Naive thymus-derived CD4-positive, alpha-beta T cell (primary cell): ENCODE measurements around the gene STAT4. TPM values are rescaled to one million over a fixed set of nuclear protein-coding genes. Genes with fewer than 3 reads are reported as not detected.
A peak's percentile ranks its signal among the peaks of the same experiment; 100 is the strongest.

Experiments
- ATAC-seq: fragments of 150-1000 bp; cut with Tn5 transposase; 2 replicates; pipeline ENCODE4 v1.10.0; 2021; ENCODE audit warnings: mild to moderate bottlenecking, moderate library complexity
- CTCF ChIA-PET: fragments of 350-600 bp; sonication (Branson Sonifier 250); formaldehyde crosslinking; loops from one replicate; lab custom pipeline; 2021; ENCODE audit warnings: antibody characterized with exemption; lab: Charles Lee
- POLR2A ChIA-PET: fragments of 350-600 bp; sonication (Branson Sonifier 250); formaldehyde crosslinking; loops from one replicate; lab custom pipeline; 2021; ENCODE audit warnings: antibody characterized with exemption, inconsistent platforms; lab: Charles Lee
- DNase-seq, 9 donors: peaks; one replicate each; pipeline versions ENCODE4 v3.0.0 to v3.0.0-alpha.2; 2020 to 2022; ENCODE audit warnings: mixed read lengths in 1 of 9
- H3K27ac ChIP-seq: one replicate; pipeline ENCODE4 v1.7.0; 2013; ENCODE audit warnings: mild to moderate bottlenecking, low read depth, low read length, moderate library complexity
- H3K27me3 ChIP-seq, 2 donors: one replicate each; pipeline ENCODE4 v1.7.0; 2013; ENCODE audit warnings: low read length in 2 of 2, mild to moderate bottlenecking in 2 of 2, moderate library complexity in 2 of 2; ENCODE audit not compliant: control insufficient read depth in 2 of 2, insufficient read depth in 2 of 2
- H3K36me3 ChIP-seq, 3 experiments: 1 replicate in 2 of 3; 2 replicates in 1 of 3; pipeline ENCODE4 v1.7.0; 2013; ENCODE audit warnings: low read length in 3 of 3, mild to moderate bottlenecking in 3 of 3, moderate library complexity in 1 of 3; ENCODE audit not compliant: insufficient read depth in 3 of 3, control insufficient read depth in 2 of 3
- H3K4me1 ChIP-seq, 2 donors: one replicate each; pipeline ENCODE4 v1.7.0; 2013; ENCODE audit warnings: low read length in 2 of 2, mild to moderate bottlenecking in 2 of 2, moderate library complexity in 1 of 2; ENCODE audit not compliant: control insufficient read depth in 2 of 2, insufficient read depth in 2 of 2
- H3K4me3 ChIP-seq: 2 replicates; pipeline ENCODE4 v1.7.0; 2013; ENCODE audit warnings: mild to moderate bottlenecking, low read length
- H3K9me3 ChIP-seq, 3 experiments: 1 replicate in 2 of 3; 2 replicates in 1 of 3; pipeline ENCODE4 v1.7.0; 2013; ENCODE audit warnings: low read length in 3 of 3; ENCODE audit not compliant: control insufficient read depth in 2 of 3
- H3K27ac Mint-ChIP-seq, 9 donors: one replicate each; pipeline ENCODE4 v1.8.0; 2020 to 2022; ENCODE audit warnings: mixed read lengths in 9 of 9, mild to moderate bottlenecking in 8 of 9, moderate library complexity in 5 of 9, inconsistent platforms in 2 of 9
- H3K27me3 Mint-ChIP-seq, 5 donors: one replicate each; pipeline ENCODE4 v1.8.0; 2021 to 2022; ENCODE audit warnings: mixed read lengths in 5 of 5, mild to moderate bottlenecking in 1 of 5
- H3K36me3 Mint-ChIP-seq, 5 donors: one replicate each; pipeline ENCODE4 v1.8.0; 2020 to 2022; ENCODE audit warnings: mixed read lengths in 5 of 5, mild to moderate bottlenecking in 3 of 5, inconsistent platforms in 1 of 5
- H3K4me1 Mint-ChIP-seq, 7 donors: one replicate each; pipeline ENCODE4 v1.8.0; 2020 to 2022; ENCODE audit warnings: mixed read lengths in 7 of 7, mild to moderate bottlenecking in 3 of 7, inconsistent platforms in 1 of 7
- H3K4me3 Mint-ChIP-seq, 10 donors: one replicate each; pipeline ENCODE4 v1.8.0; 2020 to 2022; ENCODE audit warnings: mild to moderate bottlenecking in 10 of 10, mixed read lengths in 10 of 10, moderate library complexity in 6 of 10, inconsistent platforms in 2 of 10
- H3K9me3 Mint-ChIP-seq, 11 donors: one replicate each; pipeline ENCODE4 v1.8.0; 2020 to 2022; ENCODE audit warnings: mixed read lengths in 11 of 11, mild to moderate bottlenecking in 4 of 11, inconsistent platforms in 1 of 11, moderate library complexity in 1 of 11
- intact Hi-C, 2 donors: fragments of 100-400 bp; cut with micrococcal nuclease; formaldehyde crosslinking; loops; one replicate each; pipeline ENCODE4 v1.15.1; 2023
- polyA plus RNA-seq, 2 donors: library from polyadenylated mRNA; unstranded; fragments of 300-500 nt; fragmentation: Illumina TruSeq; gene quantifications; one replicate each; pipeline ENCODE4 v1.2.3, GENCODE V29; 2021
- total RNA-seq, 6 experiments: library from RNA in 5 of 6; stranded (reverse) in 5 of 6; gene quantifications; 1 replicate in 5 of 6; 2 replicates in 1 of 6; pipeline ENCODE4 v1.2.3 and lab custom pipeline; 2021 to 2026

Gene STAT4
- total and polyA plus RNA-seq, 7 experiments from 2014 or later, result 52.4 to 132 (median 114) TPM

DNA sequence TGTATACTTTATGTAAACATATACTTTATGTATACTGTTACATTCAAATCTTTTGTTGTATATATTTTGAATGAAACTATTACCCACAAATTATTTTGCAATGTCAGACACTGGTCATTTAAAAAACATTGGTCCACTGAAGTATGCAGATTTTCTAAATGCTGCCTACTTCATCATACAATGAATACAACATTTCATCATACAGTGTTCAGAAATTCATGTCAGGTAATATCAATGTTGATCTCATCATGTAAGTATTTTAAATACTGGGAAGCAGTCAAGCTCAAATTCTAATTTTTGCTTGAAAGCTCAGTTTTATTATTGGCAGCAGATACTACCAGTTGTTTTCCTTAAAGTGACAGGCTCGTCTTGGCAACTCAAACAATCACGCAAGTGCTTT, 2.9 kb upstream of the STAT4 start:
- intact Hi-C loops, result loop anchor here (5.0 to 10.0 kb wide), 6 partner anchors 39 to 1369 kb away; partner anchors contain the start of genes NAB1 (in 1 of the 2), NEMP2 (in 1 of the 2), ORMDL1 (in 1 of the 2) and PMS1 (in 1 of the 2)
- Histone ChIP-seq H3K4me1 (peaks cover 12 to 35% of the 10 kb centered on the region in 2 donors), H3K9me3 (no peaks in the 10 kb centered on the region), H3K27ac (no peak overlapping the region), H3K27me3 (no peaks in the 10 kb centered on the region), H3K4me3 (no peak overlapping the region), H3K36me3 (peaks cover 0 to 6% (median 0%) of the 10 kb centered on the region in 3 experiments)
- ATAC-seq (no peak), DNase-seq (no peak)
- POLR2A ChIA-PET, result interaction anchor here (1.1 to 7.1 kb wide), 4 partner anchors 91 to 162 kb away, joined by 3 to 92 read pairs (median 41); no protein-coding TSS in a partner anchor
- CTCF ChIA-PET, result interaction anchor here (14.2 kb wide), 1 partner anchor 102 kb away, joined by 488 read pairs; no protein-coding TSS in a partner anchor
- H3K36me3 Mint-ChIP-seq, result peaks cover 0 to 4% (median 0%) of the 10 kb centered on the region in 5 donors
- no peak overlapping the region for H3K27ac Mint-ChIP-seq
- H3K4me3 Mint-ChIP-seq, result no peak overlapping the region
- no peaks in the 10 kb centered on the region for H3K9me3 Mint-ChIP-seq
- H3K4me1 Mint-ChIP-seq, result peaks cover 6 to 48% (median 28%) of the 10 kb centered on the region in 7 donors
- H3K27me3 Mint-ChIP-seq, result no peaks in the 10 kb centered on the region

DNA sequence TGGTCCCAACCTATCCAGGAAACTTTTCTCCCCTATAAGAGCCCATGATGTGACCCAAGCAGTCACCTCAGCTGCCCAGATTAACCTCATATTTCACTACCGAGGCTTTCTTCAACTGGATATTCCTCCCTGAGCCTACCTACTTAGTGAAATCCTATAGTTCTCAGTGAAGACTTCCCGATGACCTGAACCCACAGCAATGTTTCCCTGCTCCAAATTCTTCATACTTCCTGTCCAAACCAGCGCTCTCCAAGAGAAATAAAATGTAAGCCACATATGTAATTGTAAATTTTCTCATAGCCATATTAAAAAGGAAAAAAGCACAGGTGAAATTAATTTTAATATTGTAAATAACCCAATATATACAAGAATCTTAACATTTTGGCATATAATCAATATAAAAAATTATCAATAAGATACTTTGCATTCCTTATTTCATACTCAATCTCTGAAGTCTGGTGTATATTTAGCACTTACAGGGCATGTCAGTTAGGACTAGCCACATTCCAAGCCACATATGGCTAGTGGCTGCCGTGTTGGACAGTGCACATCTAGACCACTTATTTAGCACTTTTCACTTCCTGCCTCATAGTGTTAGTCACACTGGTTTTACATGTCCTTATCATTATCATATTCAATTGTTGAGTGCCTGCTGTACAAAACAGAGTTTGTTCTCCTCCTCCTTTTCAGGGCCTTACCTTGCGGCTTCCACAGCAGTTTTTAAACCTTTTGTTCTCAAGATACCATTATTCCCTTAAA, 1.9 kb upstream of the STAT4 start:
- H3K27me3 Mint-ChIP-seq, result no peaks in the 10 kb centered on the region
- ChIA-PET CTCF (interaction anchor here (14.2 kb wide), 1 partner anchor 101 kb away, joined by 488 read pairs; no protein-coding TSS in a partner anchor), POLR2A (interaction anchor here (1.1 to 7.1 kb wide), 4 partner anchors 90 to 104 kb away, joined by 3 to 92 read pairs (median 41); no protein-coding TSS in a partner anchor)
- Histone ChIP-seq H3K9me3 (no peaks in the 10 kb centered on the region), H3K36me3 (peaks cover 0 to 6% (median 4%) of the 10 kb centered on the region in 3 experiments), H3K4me3 (no peak overlapping the region), H3K4me1 (peaks cover 20 to 44% of the 10 kb centered on the region in 2 donors), H3K27me3 (no peaks in the 10 kb centered on the region), H3K27ac (peak overlapping the region; percentile 98)
- peaks cover 15 to 58% (median 39%) of the 10 kb centered on the region in 7 donors for H3K4me1 Mint-ChIP-seq
- no peak for DNase-seq
- H3K27ac Mint-ChIP-seq, result peak overlapping the region; percentile 81 to 99 (median 95)
- intact Hi-C loops, result loop anchor here (5.0 to 10.0 kb wide), 6 partner anchors 40 to 1368 kb away; partner anchors contain the start of genes NAB1 (in 1 of the 2), NEMP2 (in 1 of the 2), ORMDL1 (in 1 of the 2) and PMS1 (in 1 of the 2)
- H3K4me3 Mint-ChIP-seq, result peak overlapping the region in 3 of 10 donors; percentile 37 to 60 (median 55)
- H3K9me3 Mint-ChIP-seq, result no peaks in the 10 kb centered on the region
- no peak for ATAC-seq
- peaks cover 4 to 8% (median 6%) of the 10 kb centered on the region in 5 donors for H3K36me3 Mint-ChIP-seq

DNA sequence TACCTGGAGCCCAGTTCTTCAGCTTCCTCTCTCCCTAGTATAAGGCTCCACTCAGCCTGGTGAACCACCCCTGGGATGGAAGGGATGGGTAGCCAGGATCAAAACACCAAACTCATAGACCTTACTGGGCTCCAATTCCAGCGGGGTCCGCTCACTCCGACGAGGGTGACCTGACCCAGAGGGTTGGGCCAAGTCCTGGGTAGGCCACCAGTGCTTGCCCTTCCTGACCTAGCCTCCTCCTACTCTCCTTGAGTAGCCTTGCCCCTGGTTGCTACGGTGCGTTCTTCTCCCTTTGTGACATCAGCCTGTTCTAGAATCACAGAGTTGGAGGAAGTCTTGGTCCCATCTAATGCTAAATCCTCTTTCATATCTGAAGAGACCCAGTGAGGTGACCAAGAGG, 537 bp upstream of the STAT4 start:
- H3K27ac Mint-ChIP-seq, result peak overlapping the region; percentile 89 to 99 (median 95)
- intact Hi-C loops, result loop anchor here (1.0 to 10.0 kb wide), 18 partner anchors 37 to 1491 kb away; partner anchors contain the start of genes GLS (in 2 of the 2), NAB1 (in 2 of the 2), NEMP2 (in 2 of the 2) and ASNSD1 (in 1 of the 2)
- H3K27me3 ChIP-seq, result no peaks in the 10 kb centered on the region
- ATAC-seq (no peak), DNase-seq (peak in 1 of 9 donors; percentile 11)
- POLR2A ChIA-PET, result interaction anchor here (1.0 to 7.1 kb wide), 8 partner anchors 23 to 526 kb away, joined by 3 to 92 read pairs (median 16); partner anchors contain the start of gene NABP1
- peak overlapping the region; percentile 87 to 99 (median 95) for H3K4me3 Mint-ChIP-seq
- no peaks in the 10 kb centered on the region for H3K9me3 ChIP-seq
- CTCF ChIA-PET, result interaction anchor here (14.2 kb wide), 1 partner anchor 100 kb away, joined by 488 read pairs; no protein-coding TSS in a partner anchor
- peaks cover 0 to 15% (median 12%) of the 10 kb centered on the region in 3 experiments for H3K36me3 ChIP-seq
- H3K36me3 Mint-ChIP-seq, result peaks cover 10 to 20% (median 15%) of the 10 kb centered on the region in 5 donors
- peaks cover 29 to 57% of the 10 kb centered on the region in 2 donors for H3K4me1 ChIP-seq
- H3K27ac ChIP-seq, result peak overlapping the region; percentile 98
- peak overlapping the region; percentile 96 for H3K4me3 ChIP-seq
- no peaks in the 10 kb centered on the region for H3K9me3 Mint-ChIP-seq
- H3K27me3 Mint-ChIP-seq, result no peaks in the 10 kb centered on the region
- H3K4me1 Mint-ChIP-seq, result peaks cover 27 to 68% (median 50%) of the 10 kb centered on the region in 7 donors

GRCh38 chr2:191150230-191150599, 579 bp downstream of the STAT4 start:
- Histone ChIP-seq H3K27me3 (no peaks in the 10 kb centered on the region), H3K4me3 (peak overlapping the region; percentile 96), H3K36me3 (peaks cover 10 to 24% (median 23%) of the 10 kb centered on the region in 3 experiments), H3K9me3 (no peaks in the 10 kb centered on the region), H3K27ac (peak overlapping the region; percentile 98), H3K4me1 (peaks cover 36 to 51% of the 10 kb centered on the region in 2 donors)
- Mint-ChIP-seq H3K4me3 (peak overlapping the region; percentile 87 to 99 (median 95)), H3K36me3 (peaks cover 14 to 28% (median 22%) of the 10 kb centered on the region in 5 donors), H3K9me3 (no peaks in the 10 kb centered on the region), H3K27me3 (no peaks in the 10 kb centered on the region), H3K4me1 (peaks cover 32 to 69% (median 54%) of the 10 kb centered on the region in 7 donors), H3K27ac (peak overlapping the region; percentile 89 to 99 (median 95))
- ATAC-seq (peak; percentile 7), DNase-seq (peak in 1 of 9 donors; percentile 40)
- intact Hi-C loops, result loop anchor here (1.0 to 10.0 kb wide), 15 partner anchors 35 to 1489 kb away; partner anchors contain the start of genes NAB1 (in 2 of the 2), NEMP2 (in 2 of the 2), ASNSD1 (in 1 of the 2) and GLS (in 1 of the 2)
- ChIA-PET CTCF (interaction anchor here (0.7 to 14.2 kb wide), 6 partner anchors 86 to 300 kb away, joined by 3 to 488 read pairs (median 4); partner anchors contain the start of gene STAT1), POLR2A (interaction anchor here (0.6 to 7.1 kb wide), 26 partner anchors 11 to 1570 kb away, joined by 3 to 92 read pairs (median 4); partner anchors contain the start of genes NABP1, SLC40A1 and STAT1)

DNA sequence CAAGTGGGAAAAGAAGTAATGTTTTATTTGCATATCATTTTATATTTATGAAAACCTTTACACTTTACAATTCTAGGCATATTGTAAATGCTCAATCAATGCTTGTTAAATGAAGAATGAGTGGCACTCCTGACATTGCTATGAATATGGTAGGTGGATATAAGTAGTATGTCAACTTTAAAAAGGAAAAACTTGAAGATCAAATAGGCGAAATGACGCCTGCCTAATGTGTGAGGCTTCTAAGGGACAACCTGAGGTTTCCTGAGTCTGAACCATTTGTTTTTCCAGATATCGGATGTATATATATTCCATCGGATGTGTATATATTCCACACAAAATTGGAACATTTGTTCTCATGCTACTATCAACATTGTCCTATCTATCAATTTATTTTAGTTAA, 1.4 kb downstream of the STAT4 start:
- peak overlapping the region; percentile 96 for H3K4me3 ChIP-seq
- DNase-seq, result peak in 1 of 9 donors; percentile 19
- peaks cover 16 to 31% (median 26%) of the 10 kb centered on the region in 5 donors for H3K36me3 Mint-ChIP-seq
- no peaks in the 10 kb centered on the region for H3K9me3 Mint-ChIP-seq
- peak overlapping the region; percentile 81 to 99 (median 95) for H3K4me3 Mint-ChIP-seq
- H3K9me3 ChIP-seq, result no peaks in the 10 kb centered on the region
- H3K27ac ChIP-seq, result peak overlapping the region; percentile 98
- peaks cover 37 to 70% (median 60%) of the 10 kb centered on the region in 7 donors for H3K4me1 Mint-ChIP-seq
- no peaks in the 10 kb centered on the region for H3K27me3 ChIP-seq
- peaks cover 10 to 29% (median 24%) of the 10 kb centered on the region in 3 experiments for H3K36me3 ChIP-seq
- ChIA-PET CTCF (interaction anchor here (0.6 to 14.2 kb wide), 4 partner anchors 10 to 98 kb away, joined by 3 to 488 read pairs (median 4); no protein-coding TSS in a partner anchor), POLR2A (interaction anchor here (0.6 to 7.1 kb wide), 18 partner anchors 14 to 1582 kb away, joined by 3 to 92 read pairs (median 5); partner anchors contain the start of gene NABP1)
- intact Hi-C loops, result loop anchor here in 1 of 2 donors (2.0 kb wide), 1 partner anchor 23 kb away; no protein-coding TSS in a partner anchor
- no peak for ATAC-seq
- no peaks in the 10 kb centered on the region for H3K27me3 Mint-ChIP-seq
- H3K27ac Mint-ChIP-seq, result peak overlapping the region; percentile 89 to 99 (median 95)
- peaks cover 39 to 57% of the 10 kb centered on the region in 2 donors for H3K4me1 ChIP-seq
